ENCODE results near the gene CHST15.

Gene CHST15

GRCh38 chr10:124020981-124021815 is 72.2 kb downstream of the CHST15 start:
- H3K4me3 ChIP-seq (ENCODE audit: low read depth, low read length), result no peak overlapping the region
- H3K9me3 ChIP-seq, result no peaks in the 10 kb centered on the region
- H3K36me3 ChIP-seq, result no peaks in the 10 kb centered on the region
- no peaks in the 10 kb centered on the region for H3K27me3 ChIP-seq
- no peaks in the 10 kb centered on the region; the same call in 1 of the 2 replicates for H3K4me1 ChIP-seq
- no peak for DNase-seq
- TF ChIP-seq CTCF (IDR thresholded peaks at IDR 0.05; ENCODE audit: low read depth, low read length), result no peak

- H3K4me1 ChIP-seq, result no peaks in the 10 kb centered on the region
- H3K4me3 ChIP-seq (ENCODE audit: low read depth, low read length), result no peak overlapping the region
- DNase-seq, result no peak
- no peak for TF ChIP-seq CTCF (IDR thresholded peaks at IDR 0.05; ENCODE audit: low read depth, low read length)
- no peaks in the 10 kb centered on the region for H3K9me3 ChIP-seq
- H3K27me3 ChIP-seq, result no peaks in the 10 kb centered on the region
- H3K36me3 ChIP-seq, result no peaks in the 10 kb centered on the region
Measured at GRCh38 chr10:124019886-124020797, 73.3 kb downstream of the CHST15 start.

- no peaks in the 10 kb centered on the region for H3K9me3 ChIP-seq
- no peak for TF ChIP-seq CTCF (IDR thresholded peaks at IDR 0.05; ENCODE audit: low read depth, low read length)
- H3K4me1 ChIP-seq, result no peaks in the 10 kb centered on the region
- H3K4me3 ChIP-seq (ENCODE audit: low read depth, low read length), result no peak overlapping the region
- H3K27me3 ChIP-seq, result no peaks in the 10 kb centered on the region
- no peak for DNase-seq
- no peaks in the 10 kb centered on the region for H3K36me3 ChIP-seq
Measured at GRCh38 chr10:124018886-124019525, 74.4 kb downstream of the CHST15 start.

GRCh38 chr10:124017729-124018128 is 75.7 kb downstream of the CHST15 start:
- no peak overlapping the region for H3K4me3 ChIP-seq (ENCODE audit: low read depth, low read length)
- H3K4me1 ChIP-seq, result no peaks in the 10 kb centered on the region
- DNase-seq, result no peak
- no peaks in the 10 kb centered on the region for H3K9me3 ChIP-seq
- no peak for TF ChIP-seq CTCF (IDR thresholded peaks at IDR 0.05; ENCODE audit: low read depth, low read length)
- no peaks in the 10 kb centered on the region for H3K27me3 ChIP-seq
- no peaks in the 10 kb centered on the region for H3K36me3 ChIP-seq

- no peak overlapping the region for H3K4me3 ChIP-seq (ENCODE audit: low read depth, low read length)
- no peaks in the 10 kb centered on the region for H3K9me3 ChIP-seq
- no peak for DNase-seq
- TF ChIP-seq CTCF (IDR thresholded peaks at IDR 0.05; ENCODE audit: low read depth, low read length), result no peak
- no peaks in the 10 kb centered on the region for H3K4me1 ChIP-seq
- H3K36me3 ChIP-seq, result no peaks in the 10 kb centered on the region
- no peaks in the 10 kb centered on the region for H3K27me3 ChIP-seq
Measured at GRCh38 chr10:124016804-124017375, 76.5 kb downstream of the CHST15 start.

All from BE2C (cell line).